ENCODE data around the gene HOXB2. TPM values are rescaled to one million over a fixed set of nuclear protein-coding genes. Genes with fewer than 3 reads are reported as not detected.

Gene HOXB2
- total and polyA plus RNA-seq, 3 donors from 2014 or later = 1.8 to 4.2 (median 3.3) TPM

DNA sequence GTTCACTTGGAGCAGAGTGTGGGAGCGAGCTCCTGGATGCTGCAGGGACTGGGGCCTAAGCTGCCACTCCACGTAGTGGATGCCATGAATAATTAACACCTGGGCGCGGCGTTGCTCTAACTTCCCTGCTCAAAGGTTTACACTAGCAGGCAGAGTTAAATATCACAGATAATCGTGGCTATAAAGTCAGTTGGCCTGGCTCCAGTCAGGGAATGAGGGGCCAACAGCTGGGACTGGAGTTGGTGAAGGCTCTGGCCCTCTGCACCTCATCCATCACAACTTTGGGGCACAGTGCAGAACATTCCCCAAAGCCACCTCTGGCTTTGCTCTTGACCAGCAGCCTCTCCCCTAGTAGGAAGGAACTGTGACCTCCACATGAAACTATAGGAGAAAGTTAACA is 22.3 kb upstream of the HOXB2 start:
- Histone ChIP-seq H3K36me3 (ENCODE audit: low read depth, missing control alignments) (no peaks in the 10 kb centered on the region), H3K4me1 (no peaks in the 10 kb centered on the region), H3K27ac (no peak overlapping the region), H3K27me3 (no peaks in the 10 kb centered on the region), H3K9me3 (no peaks in the 10 kb centered on the region), H3K4me3 (no peak overlapping the region)
- intact Hi-C loops (cut with DNase I; ENCODE audit: low total_unique reads) = no loop called here
- DNase-seq = no peak
- WGBS, 2 donors = 63 to 83% methylated on average over 2 to 6 of the region's 6 CpGs
- TF ChIP-seq, protein P1, sequence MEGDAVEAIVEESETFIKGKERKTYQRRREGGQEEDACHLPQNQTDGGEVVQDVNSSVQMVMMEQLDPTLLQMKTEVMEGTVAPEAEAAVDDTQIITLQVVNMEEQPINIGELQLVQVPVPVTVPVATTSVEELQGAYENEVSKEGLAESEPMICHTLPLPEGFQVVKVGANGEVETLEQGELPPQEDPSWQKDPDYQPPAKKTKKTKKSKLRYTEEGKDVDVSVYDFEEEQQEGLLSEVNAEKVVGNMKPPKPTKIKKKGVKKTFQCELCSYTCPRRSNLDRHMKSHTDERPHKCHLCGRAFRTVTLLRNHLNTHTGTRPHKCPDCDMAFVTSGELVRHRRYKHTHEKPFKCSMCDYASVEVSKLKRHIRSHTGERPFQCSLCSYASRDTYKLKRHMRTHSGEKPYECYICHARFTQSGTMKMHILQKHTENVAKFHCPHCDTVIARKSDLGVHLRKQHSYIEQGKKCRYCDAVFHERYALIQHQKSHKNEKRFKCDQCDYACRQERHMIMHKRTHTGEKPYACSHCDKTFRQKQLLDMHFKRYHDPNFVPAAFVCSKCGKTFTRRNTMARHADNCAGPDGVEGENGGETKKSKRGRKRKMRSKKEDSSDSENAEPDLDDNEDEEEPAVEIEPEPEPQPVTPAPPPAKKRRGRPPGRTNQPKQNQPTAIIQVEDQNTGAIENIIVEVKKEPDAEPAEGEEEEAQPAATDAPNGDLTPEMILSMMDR (IDR thresholded peaks at IDR 0.05) = no peak
- no peak for TF ChIP-seq POLR2A (IDR thresholded peaks at IDR 0.05)

- H3K9me3 ChIP-seq = no peaks in the 10 kb centered on the region
- no peaks in the 10 kb centered on the region for H3K27me3 ChIP-seq
- intact Hi-C loops (cut with DNase I; ENCODE audit: low total_unique reads) = no loop called here
- no peak for TF ChIP-seq POLR2A (IDR thresholded peaks at IDR 0.05)
- TF ChIP-seq, protein P1 (IDR thresholded peaks at IDR 0.05) = no peak
- 46 to 50% methylated on average over 2 of the region's 2 CpGs for WGBS, 2 donors
- DNase-seq = no peak
- H3K4me1 ChIP-seq = no peaks in the 10 kb centered on the region
- H3K4me3 ChIP-seq = no peak overlapping the region
- H3K36me3 ChIP-seq (ENCODE audit: low read depth, missing control alignments) = no peaks in the 10 kb centered on the region
- no peak overlapping the region for H3K27ac ChIP-seq
Observed at GRCh38 chr17:48566717-48567116, 21.8 kb upstream of the HOXB2 start.

DNA sequence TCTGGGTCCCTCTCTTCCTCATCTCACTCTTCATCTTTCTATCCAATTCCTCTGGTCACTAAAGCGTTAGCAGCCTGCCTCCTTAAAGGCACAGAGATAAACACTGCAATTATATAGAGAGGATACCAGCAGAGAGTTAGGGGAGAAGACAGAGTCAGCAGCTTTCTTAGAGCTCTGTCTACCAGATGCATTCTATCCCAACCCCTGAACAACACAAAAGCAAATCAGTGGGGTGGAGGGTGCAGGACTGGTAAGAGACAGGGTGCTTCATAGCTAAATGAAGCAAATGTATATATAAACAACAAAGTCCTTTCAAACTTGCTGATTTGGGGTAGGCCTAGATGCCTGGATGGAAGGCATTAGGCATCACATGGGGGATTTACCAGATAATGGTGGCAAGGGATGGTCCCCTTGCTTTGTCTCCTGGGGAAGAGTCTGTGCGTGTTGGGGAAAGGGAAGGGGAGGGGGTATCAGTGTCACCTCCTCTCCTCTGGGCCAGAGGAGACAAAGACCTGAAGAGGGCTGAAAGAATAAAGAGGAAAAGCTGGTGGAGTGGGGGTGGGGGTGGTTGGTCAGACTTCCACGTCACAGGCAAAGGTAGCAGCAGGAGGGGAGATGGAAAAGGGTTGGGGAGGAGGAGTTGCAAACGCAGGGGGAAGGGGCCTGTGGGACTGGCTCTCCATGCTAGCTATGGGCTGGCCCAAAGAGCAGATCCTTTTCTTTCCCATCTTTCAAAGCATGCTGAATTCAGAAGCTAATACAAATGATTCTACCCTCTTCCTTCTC is 21.2 kb upstream of the HOXB2 start:
- DNase-seq = no peak
- Histone ChIP-seq H3K4me3 (no peak overlapping the region), H3K27ac (no peak overlapping the region), H3K4me1 (no peaks in the 10 kb centered on the region), H3K36me3 (ENCODE audit: low read depth, missing control alignments) (no peaks in the 10 kb centered on the region), H3K27me3 (no peaks in the 10 kb centered on the region), H3K9me3 (no peaks in the 10 kb centered on the region)
- intact Hi-C loops (cut with DNase I; ENCODE audit: low total_unique reads) = no loop called here
- 67 to 70% methylated on average over 4 of the region's 4 CpGs for WGBS, 2 donors
- TF ChIP-seq POLR2A (IDR thresholded peaks at IDR 0.05) = no peak
- TF ChIP-seq, protein P1 (IDR thresholded peaks at IDR 0.05) = no peak

DNA sequence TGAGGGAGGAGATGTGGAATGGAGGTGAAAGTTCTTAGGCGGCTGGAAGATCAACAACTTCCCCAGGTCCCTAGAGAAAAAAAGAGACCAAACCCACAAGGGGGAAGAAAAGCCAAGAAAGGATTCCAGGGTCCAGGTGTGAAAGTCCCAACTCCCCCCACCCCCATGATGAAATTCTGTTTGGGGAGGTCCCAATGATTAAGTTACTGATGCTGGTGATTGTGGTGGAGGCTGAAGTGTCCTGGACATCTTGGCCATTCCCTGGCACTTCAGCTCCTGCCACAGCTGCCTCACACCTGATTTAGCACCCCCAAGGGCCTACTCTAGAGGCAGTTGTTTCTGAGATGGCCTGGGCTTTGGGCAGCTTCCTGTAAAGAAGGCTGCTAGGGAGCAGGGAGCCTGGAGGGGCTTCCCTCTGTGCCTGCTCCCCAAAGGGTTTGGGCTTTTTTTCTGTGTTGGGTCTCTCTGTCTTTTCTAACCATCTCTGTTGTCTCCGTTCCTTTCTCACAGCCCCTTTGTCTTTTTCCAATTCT is 20.2 kb upstream of the HOXB2 start:
- 38 to 43% methylated on average over 2 of the region's 2 CpGs for WGBS, 2 donors
- no peak for DNase-seq
- Histone ChIP-seq H3K27ac (no peak overlapping the region), H3K9me3 (no peaks in the 10 kb centered on the region), H3K4me3 (no peak overlapping the region), H3K27me3 (no peaks in the 10 kb centered on the region), H3K4me1 (no peaks in the 10 kb centered on the region), H3K36me3 (ENCODE audit: low read depth, missing control alignments) (no peaks in the 10 kb centered on the region)
- TF ChIP-seq, protein P1 (IDR thresholded peaks at IDR 0.05) = no peak
- TF ChIP-seq POLR2A (IDR thresholded peaks at IDR 0.05) = no peak
- intact Hi-C loops (cut with DNase I; ENCODE audit: low total_unique reads) = no loop called here

Data from testis (tissue), 3 donors.